ENCODE data around the gene MYO9A.

Gene MYO9A

GRCh38 chr15:72118017-72118978, at the start of gene MYO9A, which contains the start of gene SENP8:
MYO9A (minus strand) TSS chr15:72118150; CDS start chr15:72046563, 71,587 bp downstream.
SENP8 (plus strand) TSS chr15:72118403; CDS start chr15:72139624, 21,221 bp downstream.
- peak; percentile 97 for DNase-seq (ENCODE audit: low read depth)
- peak within 1 kb of the TSS; percentile 75 for H3K4me3 ChIP-seq (ENCODE audit: low read depth, low read length)

GRCh38 chr15:72167445-72167844, 49.5 kb upstream of the MYO9A start:
- H3K4me3 ChIP-seq (ENCODE audit: low read depth, low read length), result no peak overlapping the region
- in situ Hi-C loops (cut with HindIII; ENCODE audit: low sequenced_read_pairs), result no loop called here
- TF ChIP-seq CTCF (IDR thresholded peaks at IDR 0.05; ENCODE audit: low read depth, low read length, missing control alignments), result no peak
- DNase-seq (ENCODE audit: low read depth), result no peak

More at GRCh38 chr15:72118017-72118978, at the start of gene MYO9A, which contains the start of gene SENP8:
- no peak for TF ChIP-seq CTCF (IDR thresholded peaks at IDR 0.05; ENCODE audit: low read depth, low read length, missing control alignments)
- in situ Hi-C loops (cut with HindIII; ENCODE audit: low sequenced_read_pairs), result no loop called here

GRCh38 chr15:72166716-72167417, 48.9 kb upstream of the MYO9A start:
- no peak overlapping the region for H3K4me3 ChIP-seq (ENCODE audit: low read depth, low read length)
- no peak for DNase-seq (ENCODE audit: low read depth)
- in situ Hi-C loops (cut with HindIII; ENCODE audit: low sequenced_read_pairs), result no loop called here
- no peak for TF ChIP-seq CTCF (IDR thresholded peaks at IDR 0.05; ENCODE audit: low read depth, low read length, missing control alignments)

- H3K4me3 ChIP-seq (ENCODE audit: low read depth, low read length), result no peak overlapping the region
- in situ Hi-C loops (cut with HindIII; ENCODE audit: low sequenced_read_pairs), result no loop called here
- no peak for DNase-seq (ENCODE audit: low read depth)
- no peak for TF ChIP-seq CTCF (IDR thresholded peaks at IDR 0.05; ENCODE audit: low read depth, low read length, missing control alignments)
Measured at GRCh38 chr15:72163719-72164118, 45.8 kb upstream of the MYO9A start.

- no peak for DNase-seq (ENCODE audit: low read depth)
- in situ Hi-C loops (cut with HindIII; ENCODE audit: low sequenced_read_pairs), result no loop called here
- TF ChIP-seq CTCF (IDR thresholded peaks at IDR 0.05; ENCODE audit: low read depth, low read length, missing control alignments), result no peak
- H3K4me3 ChIP-seq (ENCODE audit: low read depth, low read length), result no peak overlapping the region
Measured at GRCh38 chr15:72162569-72162968, 44.6 kb upstream of the MYO9A start.

GRCh38 chr15:72161361-72162132, 43.6 kb upstream of the MYO9A start:
- no peak overlapping the region for H3K4me3 ChIP-seq (ENCODE audit: low read depth, low read length)
- TF ChIP-seq CTCF (IDR thresholded peaks at IDR 0.05; ENCODE audit: low read depth, low read length, missing control alignments), result no peak
- in situ Hi-C loops (cut with HindIII; ENCODE audit: low sequenced_read_pairs), result no loop called here
- no peak for DNase-seq (ENCODE audit: low read depth)

Measured in astrocyte of the cerebellum (primary cell).